GM12878 (cell line): Measurements from ENCODE around the gene MDFIC. TPM values are rescaled to one million over a fixed set of nuclear protein-coding genes. Genes with fewer than 3 reads are reported as not detected.

Source experiments
- ATAC-seq: fragments of 200-7000 bp; cut with Tn5 transposase; 3 replicates; pipeline ENCODE4 v1.9.1; 2020; ENCODE audit warnings: mild to moderate bottlenecking, moderate library complexity
- BruUV-seq: library from RNA; stranded (reverse); fragments of 400-500 nt; replicated peaks from 2 replicates; lab custom pipeline; 2021; lab: Mats Ljungman, UMichigan
- CTCF ChIA-PET: fragments of 300-600 bp; sonication (Branson Sonifier 250); formaldehyde crosslinking; extraction: SDS; loops from one replicate; lab custom pipeline; 2021; ENCODE audit warnings: inconsistent platforms; lab: Yijun Ruan, JAX
- POLR2A ChIA-PET: fragments of 350-600 bp; formaldehyde crosslinking; extraction: SDS; loops from one replicate; lab custom pipeline; 2021; ENCODE audit warnings: inconsistent platforms; lab: Charles Lee
- RAD21 ChIA-PET: fragments of 300-600 bp; sonication (Branson Sonifier 250); formaldehyde crosslinking; loops from one replicate; lab custom pipeline; 2023; ENCODE audit warnings: antibody characterized with exemption; ENCODE audit not compliant: unreplicated experiment; lab: Charles Lee
- SMC1A ChIA-PET: fragments of 300-600 bp; sonication (Branson Sonifier 250); formaldehyde crosslinking; loops from one replicate; lab custom pipeline; 2023; ENCODE audit not compliant: unreplicated experiment, uncharacterized antibody; lab: Charles Lee
- DNase-seq: peaks from one replicate; pipeline ENCODE4 v3.0.0-alpha.2; 2011; ENCODE audit warnings: low read depth, low spot score
- FAIRE-seq: peaks from 3 replicates; lab custom pipeline; 2011; peaks lifted over from hg19 to GRCh38; lab: Jason Lieb, UNC
- H2AFZ ChIP-seq: 2 replicates; pipeline ENCODE4 v1.6.0; 2011; ENCODE audit warnings: low read depth, low read length, control low read depth; ENCODE audit not compliant: control insufficient read depth
- H3K27ac ChIP-seq: 2 replicates; pipeline ENCODE4 v1.5.1; 2011; ENCODE audit warnings: control low read depth; ENCODE audit not compliant: control insufficient read depth, insufficient read depth
- H3K27me3 ChIP-seq, 2 experiments: replicated peaks in 1 of 2; 2 replicates each; pipeline versions ENCODE4 v1.6.0 to v1.6.1; 2011; ENCODE audit warnings: low read length in 1 of 2; ENCODE audit not compliant: control insufficient read depth in 2 of 2, insufficient read depth in 2 of 2
- H3K36me3 ChIP-seq, 2 experiments: 2 replicates each; pipeline ENCODE4 v1.5.1; 2011; ENCODE audit warnings: low read length in 1 of 2; ENCODE audit not compliant: control insufficient read depth in 2 of 2, insufficient read depth in 2 of 2
- H3K4me1 ChIP-seq: 2 replicates; pipeline ENCODE4 v1.6.1; 2011; ENCODE audit warnings: mild to moderate bottlenecking, low read length, moderate library complexity, mixed read lengths; ENCODE audit not compliant: control insufficient read depth, insufficient read depth
- H3K4me2 ChIP-seq: 2 replicates; pipeline ENCODE4 v1.6.0; 2011; ENCODE audit warnings: control low read depth; ENCODE audit not compliant: control insufficient read depth, insufficient read depth
- H3K4me3 ChIP-seq: fragments of 200-600 bp; sonication (generic); 2 replicates; pipeline ENCODE4 v1.5.1; 2016
- H3K79me2 ChIP-seq: 2 replicates; pipeline ENCODE4 v1.6.0; 2011; ENCODE audit warnings: low read length; ENCODE audit not compliant: control insufficient read depth, insufficient read depth
- H3K9ac ChIP-seq: 2 replicates; pipeline ENCODE4 v1.8.0; 2011; ENCODE audit warnings: low read length, control low read depth, mixed read lengths; ENCODE audit not compliant: control insufficient read depth, insufficient read depth
- H3K9me3 ChIP-seq: replicated peaks from 3 replicates; pipeline ENCODE4 v1.5.1; 2011; ENCODE audit warnings: mild to moderate bottlenecking, low read length; ENCODE audit not compliant: control insufficient read depth, insufficient read depth
- H4K20me1 ChIP-seq: 2 replicates; pipeline ENCODE4 v1.6.0; 2011; ENCODE audit not compliant: control insufficient read depth, insufficient read depth
- RUNX3 ChIP-seq: IDR thresholded peaks from 2 replicates; pipeline ENCODE4 v1.6.1; 2012; ENCODE audit warnings: low read length, inconsistent platforms
- SPI1 ChIP-seq: IDR thresholded peaks from 2 replicates; pipeline ENCODE4 v1.6.1; 2011; ENCODE audit warnings: low read depth, mild to moderate bottlenecking, low read length, moderate library complexity, borderline replicate concordance; ENCODE audit not compliant: insufficient read depth
- in situ Hi-C: fragments of 300-500 bp; cut with MboI; formaldehyde crosslinking; loops from 9 replicates; pipeline ENCODE4 v1.14.3; 2018; ENCODE audit warnings: mixed read lengths
- intact Hi-C: fragments of 100-400 bp; cut with micrococcal nuclease; formaldehyde crosslinking; loops from one replicate; pipeline ENCODE4 v1.14.2; 2022; ENCODE audit not compliant: unreplicated experiment
- polyA plus RNA-seq, 11 experiments: library from polyadenylated mRNA; depleted of rRNA in 4 of 11; unstranded in 6 of 11; stranded (reverse) in 5 of 11; fragments of >200 nt; fragmentation: Nextera tagmentation in 4 of 11; fragmentation: Illumina TruSeq in 1 of 11; extraction: Ambion mirVana in 4 of 11; extraction: Trizol in 1 of 11; gene quantifications; 1 replicate in 1 of 11; 2 replicates in 10 of 11; pipeline versions ENCODE4 v1.2.1 to v1.2.3, GENCODE V29; 2011 to 2016; ENCODE audit warnings: inconsistent platforms in 2 of 11, missing spikeins in 2 of 11, low read depth in 1 of 11
- total RNA-seq, 4 experiments: library from RNA; depleted of rRNA in 3 of 4; stranded (reverse); fragments of >200 nt in 3 of 4; fragmentation: Illumina TruSeq in 1 of 4; extraction: Trizol in 1 of 4; gene quantifications; 2 replicates each; pipeline versions ENCODE4 v1.2.1 to v1.2.3, GENCODE V29; 2013 to 2021
- TF ChIP-seq, protein P1 (sequence below): IDR thresholded peaks from 2 replicates; pipeline ENCODE4 v1.6.1; 2012; ENCODE audit warnings: improper control_type of control experiment, low read depth, low read length; ENCODE audit not compliant: insufficient replicate concordance

The MDFIC gene
- total and polyA plus RNA-seq, 10 of the 15 experiments (the other 5 are each of a cell fraction or from before 2014, with no cell fraction given) = 7.3 to 58.4 (median 40.0) TPM

DNA sequence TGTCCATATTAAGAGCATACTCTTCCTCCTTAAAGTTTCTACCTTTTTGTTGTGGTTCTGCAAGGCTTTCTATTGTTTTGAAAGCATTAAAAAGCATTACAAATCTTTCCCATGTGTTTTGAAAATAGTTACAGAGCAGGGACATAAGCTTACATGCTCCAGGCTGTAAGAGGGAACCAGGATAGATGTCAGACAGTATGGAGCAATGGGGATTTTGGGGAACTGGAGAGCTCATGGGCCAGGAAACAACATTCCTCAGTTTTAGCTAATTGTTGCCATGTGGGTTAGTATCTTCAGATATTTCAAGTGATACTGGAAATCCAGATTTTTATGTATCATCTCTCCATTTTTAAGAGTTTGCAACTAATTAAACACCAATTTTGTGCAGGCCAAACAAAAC is 3.5 kb downstream of the MDFIC start:
- Histone ChIP-seq H3K36me3 (no peaks in the 10 kb centered on the region), H2AFZ (no peak overlapping the region), H3K27me3 (no peaks in the 10 kb centered on the region), H3K4me1 (peaks cover 12% of the 10 kb centered on the region), H3K9ac (peak overlapping the region; percentile 61), H3K9me3 (no peaks in the 10 kb centered on the region), H3K27ac (peak overlapping the region; percentile 68), H4K20me1 (no peaks in the 10 kb centered on the region), H3K4me3 (peak overlapping the region; percentile 61), H3K79me2 (peaks cover 93% of the 10 kb centered on the region), H3K4me2 (peak overlapping the region; percentile 88)
- SMC1A ChIA-PET = interaction anchor here (0.7 to 5.7 kb wide), 9 partner anchors 8 to 84 kb away, joined by 3 to 154 read pairs (median 4); no protein-coding TSS in a partner anchor
- POLR2A ChIA-PET = interaction anchor here (1.1 to 4.0 kb wide), 7 partner anchors 8 to 60 kb away, joined by 3 to 30 read pairs (median 6); no protein-coding TSS in a partner anchor
- ATAC-seq (no peak), DNase-seq (no peak), FAIRE-seq (no peak)
- intact Hi-C loops (no loop called here), in situ Hi-C loops (no loop called here)
- TF ChIP-seq, protein P1, sequence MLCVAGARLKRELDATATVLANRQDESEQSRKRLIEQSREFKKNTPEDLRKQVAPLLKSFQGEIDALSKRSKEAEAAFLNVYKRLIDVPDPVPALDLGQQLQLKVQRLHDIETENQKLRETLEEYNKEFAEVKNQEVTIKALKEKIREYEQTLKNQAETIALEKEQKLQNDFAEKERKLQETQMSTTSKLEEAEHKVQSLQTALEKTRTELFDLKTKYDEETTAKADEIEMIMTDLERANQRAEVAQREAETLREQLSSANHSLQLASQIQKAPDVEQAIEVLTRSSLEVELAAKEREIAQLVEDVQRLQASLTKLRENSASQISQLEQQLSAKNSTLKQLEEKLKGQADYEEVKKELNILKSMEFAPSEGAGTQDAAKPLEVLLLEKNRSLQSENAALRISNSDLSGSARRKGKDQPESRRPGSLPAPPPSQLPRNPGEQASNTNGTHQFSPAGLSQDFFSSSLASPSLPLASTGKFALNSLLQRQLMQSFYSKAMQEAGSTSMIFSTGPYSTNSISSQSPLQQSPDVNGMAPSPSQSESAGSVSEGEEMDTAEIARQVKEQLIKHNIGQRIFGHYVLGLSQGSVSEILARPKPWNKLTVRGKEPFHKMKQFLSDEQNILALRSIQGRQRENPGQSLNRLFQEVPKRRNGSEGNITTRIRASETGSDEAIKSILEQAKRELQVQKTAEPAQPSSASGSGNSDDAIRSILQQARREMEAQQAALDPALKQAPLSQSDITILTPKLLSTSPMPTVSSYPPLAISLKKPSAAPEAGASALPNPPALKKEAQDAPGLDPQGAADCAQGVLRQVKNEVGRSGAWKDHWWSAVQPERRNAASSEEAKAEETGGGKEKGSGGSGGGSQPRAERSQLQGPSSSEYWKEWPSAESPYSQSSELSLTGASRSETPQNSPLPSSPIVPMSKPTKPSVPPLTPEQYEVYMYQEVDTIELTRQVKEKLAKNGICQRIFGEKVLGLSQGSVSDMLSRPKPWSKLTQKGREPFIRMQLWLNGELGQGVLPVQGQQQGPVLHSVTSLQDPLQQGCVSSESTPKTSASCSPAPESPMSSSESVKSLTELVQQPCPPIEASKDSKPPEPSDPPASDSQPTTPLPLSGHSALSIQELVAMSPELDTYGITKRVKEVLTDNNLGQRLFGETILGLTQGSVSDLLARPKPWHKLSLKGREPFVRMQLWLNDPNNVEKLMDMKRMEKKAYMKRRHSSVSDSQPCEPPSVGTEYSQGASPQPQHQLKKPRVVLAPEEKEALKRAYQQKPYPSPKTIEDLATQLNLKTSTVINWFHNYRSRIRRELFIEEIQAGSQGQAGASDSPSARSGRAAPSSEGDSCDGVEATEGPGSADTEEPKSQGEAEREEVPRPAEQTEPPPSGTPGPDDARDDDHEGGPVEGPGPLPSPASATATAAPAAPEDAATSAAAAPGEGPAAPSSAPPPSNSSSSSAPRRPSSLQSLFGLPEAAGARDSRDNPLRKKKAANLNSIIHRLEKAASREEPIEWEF = no peak
- TF ChIP-seq RUNX3 = peak; percentile 3; the same call in 1 of the 2 replicates
- TF ChIP-seq SPI1 = 0 out of 2 replicates have a peak, but pooled peaks have one; percentile 4
- BruUV-seq = no TSS peak
- CTCF ChIA-PET = interaction anchor here (1.2 to 7.8 kb wide), 7 partner anchors 7 to 61 kb away, joined by 3 to 48 read pairs (median 16); no protein-coding TSS in a partner anchor
- RAD21 ChIA-PET = interaction anchor here (1.1 to 5.6 kb wide), 8 partner anchors 9 to 292 kb away, joined by 3 to 80 read pairs (median 8); no protein-coding TSS in a partner anchor
